ENCODE data around the gene TBC1D10A. TPM values are rescaled to one million over a fixed set of nuclear protein-coding genes. Genes with fewer than 3 reads are reported as not detected.

Gene TBC1D10A
- total RNA-seq, 4 donors from 2014 or later = 46.8 to 63.9 (median 52.1) TPM

DNA sequence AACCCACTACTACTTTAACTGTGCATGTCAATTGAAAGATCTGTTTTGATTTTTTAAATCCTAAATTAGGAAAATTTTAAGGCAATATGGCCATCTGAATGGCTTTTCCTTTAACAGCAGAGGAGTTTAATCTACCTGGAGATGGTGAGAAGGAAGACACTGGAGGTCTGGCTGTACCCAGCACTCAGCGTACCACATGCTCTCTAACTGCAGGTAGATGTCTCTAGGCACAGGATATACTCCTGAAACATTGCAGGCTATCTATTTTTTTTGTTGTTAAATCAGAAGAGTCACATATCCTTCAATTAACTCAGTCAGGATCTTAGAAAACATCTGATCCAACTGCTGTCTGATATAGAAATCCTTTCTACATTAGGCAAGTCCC is 20.1 kb downstream of the TBC1D10A start:
- Histone ChIP-seq H3K4me1 (peaks cover 0 to 100% (median 87%) of the 10 kb centered on the region in 4 donors), H3K27ac (peak overlapping the region in 3 of 4 donors; percentile 82 to 88 (median 83)), H3K36me3 (peaks cover 0 to 12% (median 0%) of the 10 kb centered on the region in 3 donors), H3K27me3 (no peaks in the 10 kb centered on the region), H3K9me3 (no peaks in the 10 kb centered on the region), H3K4me3 (no peak overlapping the region)
- TF ChIP-seq POLR2A (IDR thresholded peaks at IDR 0.05) (no peak), EP300 (IDR thresholded peaks at IDR 0.05) (no peak)
- TF ChIP-seq, protein P1, sequence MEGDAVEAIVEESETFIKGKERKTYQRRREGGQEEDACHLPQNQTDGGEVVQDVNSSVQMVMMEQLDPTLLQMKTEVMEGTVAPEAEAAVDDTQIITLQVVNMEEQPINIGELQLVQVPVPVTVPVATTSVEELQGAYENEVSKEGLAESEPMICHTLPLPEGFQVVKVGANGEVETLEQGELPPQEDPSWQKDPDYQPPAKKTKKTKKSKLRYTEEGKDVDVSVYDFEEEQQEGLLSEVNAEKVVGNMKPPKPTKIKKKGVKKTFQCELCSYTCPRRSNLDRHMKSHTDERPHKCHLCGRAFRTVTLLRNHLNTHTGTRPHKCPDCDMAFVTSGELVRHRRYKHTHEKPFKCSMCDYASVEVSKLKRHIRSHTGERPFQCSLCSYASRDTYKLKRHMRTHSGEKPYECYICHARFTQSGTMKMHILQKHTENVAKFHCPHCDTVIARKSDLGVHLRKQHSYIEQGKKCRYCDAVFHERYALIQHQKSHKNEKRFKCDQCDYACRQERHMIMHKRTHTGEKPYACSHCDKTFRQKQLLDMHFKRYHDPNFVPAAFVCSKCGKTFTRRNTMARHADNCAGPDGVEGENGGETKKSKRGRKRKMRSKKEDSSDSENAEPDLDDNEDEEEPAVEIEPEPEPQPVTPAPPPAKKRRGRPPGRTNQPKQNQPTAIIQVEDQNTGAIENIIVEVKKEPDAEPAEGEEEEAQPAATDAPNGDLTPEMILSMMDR (IDR thresholded peaks at IDR 0.05) = no peak
- no peak for DNase-seq (ENCODE audit: low spot score in 2 of 2)
- 83 to 87% methylated on average over 1 of the region's 1 CpG for WGBS, 2 donors

DNA sequence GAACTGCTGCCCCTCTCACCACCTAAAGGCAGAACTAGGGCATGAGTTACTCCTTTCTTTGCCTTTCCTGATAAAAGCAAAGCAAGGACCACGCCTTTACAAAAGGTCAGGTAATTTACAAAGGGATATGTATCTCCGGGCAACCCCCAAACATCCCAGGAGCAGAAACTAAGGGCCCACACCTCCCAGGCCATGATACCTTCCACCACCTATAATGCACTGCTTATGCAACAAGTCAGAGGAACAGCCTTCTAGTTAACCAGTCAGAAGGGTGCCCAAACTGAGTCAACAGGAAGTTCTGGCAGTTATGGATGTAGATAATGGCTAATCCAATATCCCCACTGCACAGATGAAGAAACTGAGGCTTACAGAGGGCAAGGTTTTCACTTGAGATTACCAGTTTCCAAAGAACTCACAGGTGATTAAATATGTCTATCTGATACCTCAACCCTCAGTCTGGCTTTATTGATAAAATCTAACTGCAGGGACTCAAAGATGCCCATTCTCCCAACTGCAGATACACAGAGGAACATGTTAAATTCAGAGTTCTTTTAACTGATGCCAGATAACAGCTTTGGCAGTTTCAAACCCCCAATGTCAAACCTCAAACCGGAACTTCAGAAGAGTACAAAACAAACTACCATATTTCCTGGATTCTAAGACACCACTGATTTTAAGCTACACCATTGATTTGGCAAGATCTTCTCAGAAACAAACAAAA is 20.7 kb downstream of the TBC1D10A start:
- H3K9me3 ChIP-seq = no peaks in the 10 kb centered on the region
- H3K27me3 ChIP-seq = no peaks in the 10 kb centered on the region
- 45 to 48% methylated on average over 3 of the region's 3 CpGs for WGBS, 2 donors
- peak overlapping the region; percentile 1 to 88 (median 82) for H3K27ac ChIP-seq
- no peak overlapping the region for H3K4me3 ChIP-seq
- DNase-seq (ENCODE audit: low spot score in 2 of 2) = no peak
- H3K36me3 ChIP-seq = peaks cover 0 to 17% (median 0%) of the 10 kb centered on the region in 3 donors
- peaks cover 0 to 100% (median 87%) of the 10 kb centered on the region in 4 donors for H3K4me1 ChIP-seq
- TF ChIP-seq, protein P1 (IDR thresholded peaks at IDR 0.05) = no peak
- TF ChIP-seq EP300 (IDR thresholded peaks at IDR 0.05) (no peak), POLR2A (IDR thresholded peaks at IDR 0.05) (no peak)

DNA sequence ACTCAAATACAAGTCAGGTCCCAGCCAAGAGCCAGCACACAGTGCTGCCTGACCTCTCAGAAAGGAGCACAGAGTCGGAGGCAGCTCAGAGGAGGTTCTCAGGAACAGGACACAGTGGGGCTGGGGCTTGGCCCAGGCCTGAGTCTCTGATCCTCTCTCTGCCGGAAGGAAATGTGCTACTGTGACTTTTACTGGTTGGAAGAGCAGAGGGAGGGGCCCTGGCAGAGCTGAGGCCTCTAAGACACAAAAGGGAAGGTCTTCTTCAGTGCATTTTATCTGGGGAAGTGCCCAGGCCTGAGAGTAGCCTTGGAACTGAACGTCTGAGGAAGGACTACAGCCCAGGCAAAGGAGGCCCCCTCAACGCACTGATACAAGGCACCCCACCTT is 21.2 kb downstream of the TBC1D10A start:
- no peaks in the 10 kb centered on the region for H3K27me3 ChIP-seq
- H3K36me3 ChIP-seq = peaks cover 0 to 23% (median 0%) of the 10 kb centered on the region in 3 donors
- H3K4me3 ChIP-seq = no peak overlapping the region
- DNase-seq (ENCODE audit: low spot score in 2 of 2) = peak; percentile 64 to 67
- WGBS, 2 donors = 7 to 20% methylated on average over 4 of the region's 4 CpGs
- H3K4me1 ChIP-seq = peaks cover 0 to 100% (median 86%) of the 10 kb centered on the region in 4 donors
- H3K27ac ChIP-seq = peak overlapping the region; percentile 23 to 88 (median 82)
- TF ChIP-seq EP300 (IDR thresholded peaks at IDR 0.05) (peak in 1 of 2 donors; percentile 40), POLR2A (IDR thresholded peaks at IDR 0.05) (peak in 1 of 2 donors; percentile 35)
- TF ChIP-seq, protein P1 (IDR thresholded peaks at IDR 0.05) = no peak
- no peaks in the 10 kb centered on the region for H3K9me3 ChIP-seq

DNA sequence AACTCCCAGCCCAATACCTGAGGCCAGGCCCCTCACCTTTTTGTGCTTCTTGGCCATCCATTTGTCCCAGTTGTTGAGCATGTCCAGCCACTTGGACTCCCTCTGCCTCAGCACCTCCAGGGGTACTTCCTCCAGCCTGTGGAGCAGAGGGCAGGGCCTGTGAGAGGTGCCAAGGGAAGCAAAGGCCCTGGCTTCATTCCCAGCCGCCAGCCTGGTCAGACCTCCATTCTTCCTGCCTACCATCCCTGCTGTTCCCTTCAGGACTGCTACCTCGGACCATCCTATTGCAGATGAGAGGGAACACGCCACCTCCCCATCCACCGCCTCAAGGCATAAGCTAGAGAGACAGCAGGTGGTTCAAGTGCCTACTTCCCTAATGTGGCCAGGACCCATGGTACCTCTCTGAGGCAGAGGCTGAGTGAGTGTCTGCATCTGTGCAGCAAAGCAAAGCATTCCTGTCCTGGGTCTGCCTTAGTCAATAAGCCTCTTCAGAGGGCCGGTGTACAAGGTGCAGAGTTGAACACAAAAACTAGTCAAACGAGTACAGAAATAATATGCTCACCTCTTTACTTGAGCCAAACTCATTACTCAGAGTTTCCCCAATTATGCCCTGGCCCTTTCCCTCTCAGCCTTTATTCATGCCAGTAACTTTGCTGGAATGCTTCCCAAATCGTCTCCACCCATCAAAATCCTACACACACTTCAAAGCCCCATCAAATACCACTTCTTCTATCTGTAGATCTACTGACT is 22.1 kb downstream of the TBC1D10A start:
- Histone ChIP-seq H3K36me3 (peaks cover 0 to 31% (median 0%) of the 10 kb centered on the region in 3 donors), H3K27ac (peak overlapping the region; percentile 16 to 88 (median 82)), H3K27me3 (no peaks in the 10 kb centered on the region), H3K9me3 (no peaks in the 10 kb centered on the region), H3K4me1 (peaks cover 0 to 100% (median 81%) of the 10 kb centered on the region in 4 donors), H3K4me3 (no peak overlapping the region)
- WGBS, 2 donors = 43 to 53% methylated on average over 6 to 7 of the region's 7 CpGs
- TF ChIP-seq, protein P1 (IDR thresholded peaks at IDR 0.05) = no peak
- TF ChIP-seq EP300 (IDR thresholded peaks at IDR 0.05) (no peak), POLR2A (IDR thresholded peaks at IDR 0.05) (no peak)
- DNase-seq (ENCODE audit: low spot score in 2 of 2) = no peak

DNA sequence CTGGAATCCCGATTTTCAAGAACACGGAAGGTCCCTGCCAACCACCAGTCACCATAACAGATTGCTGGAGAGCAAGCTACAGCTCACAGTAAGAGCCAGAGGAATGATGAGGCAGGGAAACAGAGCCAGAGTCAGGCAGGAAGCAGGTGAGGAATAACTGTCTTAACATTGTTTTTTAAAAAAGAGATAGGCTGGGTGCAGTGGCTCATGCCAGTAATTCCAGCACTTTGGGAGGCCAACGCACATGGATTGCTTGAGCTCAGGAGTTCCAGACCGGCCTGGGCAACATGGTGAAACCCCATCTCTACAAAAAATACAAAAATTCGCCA is 24.0 kb downstream of the TBC1D10A start:
- Histone ChIP-seq H3K27me3 (no peaks in the 10 kb centered on the region), H3K27ac (peak overlapping the region; percentile 43 to 88 (median 82)), H3K9me3 (no peaks in the 10 kb centered on the region), H3K36me3 (peaks cover 0 to 50% (median 10%) of the 10 kb centered on the region in 3 donors), H3K4me1 (peaks cover 0 to 100% (median 72%) of the 10 kb centered on the region in 4 donors), H3K4me3 (no peak overlapping the region)
- no peak for TF ChIP-seq POLR2A (IDR thresholded peaks at IDR 0.05)
- TF ChIP-seq EP300 (IDR thresholded peaks at IDR 0.05) = no peak
- TF ChIP-seq, protein P1 (IDR thresholded peaks at IDR 0.05) = no peak
- DNase-seq (ENCODE audit: low spot score in 2 of 2) = no peak
- 63 to 77% methylated on average over 5 of the region's 5 CpGs for WGBS, 2 donors

All from tibial nerve (tissue), 4 donors.